Neural cell (in vitro differentiated cells): Measurements from ENCODE around the gene OR6J1.
A peak's percentile ranks its signal among the peaks of the same experiment; 100 is the strongest.

Experiments
- EP300 ChIP-seq: fragments of 450-650 bp; conservative IDR thresholded peaks from 2 replicates; pipeline ENCODE4 v1.6.1; 2014; ENCODE audit warnings: antibody characterized with exemption, mild to moderate bottlenecking, moderate library complexity; ENCODE audit not compliant: poor library complexity, severe bottlenecking
- MXI1 ChIP-seq: fragments of 450-650 bp; conservative IDR thresholded peaks from 2 replicates; pipeline ENCODE4 v1.6.1; 2014; ENCODE audit warnings: antibody characterized with exemption, mild to moderate bottlenecking; ENCODE audit not compliant: poor library complexity, severe bottlenecking
- TF ChIP-seq, protein P1 (sequence below): fragments of 450-650 bp; IDR thresholded peaks from 2 replicates; pipeline ENCODE4 v1.5.1; 2014; ENCODE audit warnings: antibody characterized with exemption, mild to moderate bottlenecking, moderate library complexity; ENCODE audit not compliant: poor library complexity, severe bottlenecking

GRCh38 chr14:22657861-22658260, 13.7 kb upstream of the OR6J1 start:
- TF ChIP-seq, protein P1, sequence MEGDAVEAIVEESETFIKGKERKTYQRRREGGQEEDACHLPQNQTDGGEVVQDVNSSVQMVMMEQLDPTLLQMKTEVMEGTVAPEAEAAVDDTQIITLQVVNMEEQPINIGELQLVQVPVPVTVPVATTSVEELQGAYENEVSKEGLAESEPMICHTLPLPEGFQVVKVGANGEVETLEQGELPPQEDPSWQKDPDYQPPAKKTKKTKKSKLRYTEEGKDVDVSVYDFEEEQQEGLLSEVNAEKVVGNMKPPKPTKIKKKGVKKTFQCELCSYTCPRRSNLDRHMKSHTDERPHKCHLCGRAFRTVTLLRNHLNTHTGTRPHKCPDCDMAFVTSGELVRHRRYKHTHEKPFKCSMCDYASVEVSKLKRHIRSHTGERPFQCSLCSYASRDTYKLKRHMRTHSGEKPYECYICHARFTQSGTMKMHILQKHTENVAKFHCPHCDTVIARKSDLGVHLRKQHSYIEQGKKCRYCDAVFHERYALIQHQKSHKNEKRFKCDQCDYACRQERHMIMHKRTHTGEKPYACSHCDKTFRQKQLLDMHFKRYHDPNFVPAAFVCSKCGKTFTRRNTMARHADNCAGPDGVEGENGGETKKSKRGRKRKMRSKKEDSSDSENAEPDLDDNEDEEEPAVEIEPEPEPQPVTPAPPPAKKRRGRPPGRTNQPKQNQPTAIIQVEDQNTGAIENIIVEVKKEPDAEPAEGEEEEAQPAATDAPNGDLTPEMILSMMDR = peak; percentile 27
- TF ChIP-seq MXI1 = no peak
- no peak for TF ChIP-seq EP300
